GM21576 (cell line): ENCODE measurements around the gene P2RY1.
"Not testable (repeated sequence)": the region's sequence is repeated elsewhere in the genome, so short reads cannot be mapped to it uniquely, and the experiment has no call there.

Experiments used
- ATAC-seq: cut with Tn5 transposase; IDR thresholded peaks from one replicate; pipeline ENCODE4 v1.9.1; 2021; ENCODE audit warnings: mild to moderate bottlenecking, moderate library complexity; ENCODE audit not compliant: unreplicated experiment

P2RY1 gene

GRCh38 chr3:152836269-152836668 lies 1.3 kb downstream of the P2RY1 start:
- ATAC-seq, result no peak

GRCh38 chr3:152839511-152839910 lies 4.6 kb downstream of the P2RY1 start:
- ATAC-seq, result no peak

GRCh38 chr3:152841131-152841530 lies 6.2 kb downstream of the P2RY1 start:
- ATAC-seq, result no peak

GRCh38 chr3:152842413-152842812 lies 7.5 kb downstream of the P2RY1 start:
- no peak for ATAC-seq

GRCh38 chr3:152843955-152844354 lies 9.0 kb downstream of the P2RY1 start:
- ATAC-seq, result no peak

GRCh38 chr3:152846572-152847202 lies 11.8 kb downstream of the P2RY1 start:
- not testable (repeated sequence) for ATAC-seq

GRCh38 chr3:152847599-152847998 lies 12.7 kb downstream of the P2RY1 start:
- ATAC-seq, result not testable (repeated sequence)

GRCh38 chr3:152849996-152850578 lies 15.2 kb downstream of the P2RY1 start:
- ATAC-seq, result no peak

- no peak for ATAC-seq
Observed at GRCh38 chr3:152853196-152853595, 18.3 kb downstream of the P2RY1 start.

GRCh38 chr3:152857082-152857481 lies 22.2 kb downstream of the P2RY1 start:
- ATAC-seq, result no peak

- ATAC-seq, result no peak
Observed at GRCh38 chr3:152858170-152858800, 23.4 kb downstream of the P2RY1 start.

- ATAC-seq, result no peak
Observed at GRCh38 chr3:152860736-152861135, 25.8 kb downstream of the P2RY1 start.

GRCh38 chr3:152865668-152866245 lies 30.8 kb downstream of the P2RY1 start:
- no peak for ATAC-seq

- no peak for ATAC-seq
Observed at GRCh38 chr3:152870027-152870426, 35.1 kb downstream of the P2RY1 start.

- ATAC-seq, result not testable (repeated sequence)
Observed at GRCh38 chr3:152873314-152873713, 38.4 kb downstream of the P2RY1 start.

- ATAC-seq, result no peak
Observed at GRCh38 chr3:152874896-152875749, 40.2 kb downstream of the P2RY1 start.

- no peak for ATAC-seq
Observed at GRCh38 chr3:152879130-152879789, 44.3 kb downstream of the P2RY1 start.

GRCh38 chr3:152879790-152880174 lies 44.9 kb downstream of the P2RY1 start:
- ATAC-seq, result no peak

- no peak for ATAC-seq
Observed at GRCh38 chr3:152885076-152885475, 50.1 kb downstream of the P2RY1 start.
